Measurements from ENCODE around the gene HOXA1. TPM values are rescaled to one million over a fixed set of nuclear protein-coding genes. Genes with fewer than 3 reads are reported as not detected.

Gene HOXA1
- total RNA-seq, 1 donor from 2014 or later = 3.5 TPM

- H3K4me3 Mint-ChIP-seq (ENCODE audit: unreplicated experiment) = no peak overlapping the region
- H3K4me1 Mint-ChIP-seq (ENCODE audit: unreplicated experiment) = no peaks in the 10 kb centered on the region
- H3K36me3 Mint-ChIP-seq (ENCODE audit: low read depth, unreplicated experiment) = no peaks in the 10 kb centered on the region
- H3K27me3 Mint-ChIP-seq (ENCODE audit: unreplicated experiment) = no peaks in the 10 kb centered on the region
- H3K9me3 Mint-ChIP-seq (ENCODE audit: unreplicated experiment) = no peaks in the 10 kb centered on the region
- H3K27ac Mint-ChIP-seq (ENCODE audit: unreplicated experiment) = no peak overlapping the region
- no peak for DNase-seq (ENCODE audit: low spot score)
- no peak for TF ChIP-seq CTCF (IDR thresholded peaks at IDR 0.05; ENCODE audit: unreplicated experiment)
Observed at GRCh38 chr7:27079234-27079975, 16.4 kb downstream of the HOXA1 start.

- Mint-ChIP-seq H3K27ac (ENCODE audit: unreplicated experiment) (no peak overlapping the region), H3K4me1 (ENCODE audit: unreplicated experiment) (no peaks in the 10 kb centered on the region), H3K4me3 (ENCODE audit: unreplicated experiment) (no peak overlapping the region), H3K36me3 (ENCODE audit: low read depth, unreplicated experiment) (no peaks in the 10 kb centered on the region), H3K9me3 (ENCODE audit: unreplicated experiment) (no peaks in the 10 kb centered on the region), H3K27me3 (ENCODE audit: unreplicated experiment) (no peaks in the 10 kb centered on the region)
- TF ChIP-seq CTCF (IDR thresholded peaks at IDR 0.05; ENCODE audit: unreplicated experiment) = no peak
- no peak for DNase-seq (ENCODE audit: low spot score)
Observed at GRCh38 chr7:27078616-27079233, 17.1 kb downstream of the HOXA1 start.

- DNase-seq (ENCODE audit: low spot score) = no peak
- H3K27ac Mint-ChIP-seq (ENCODE audit: unreplicated experiment) = no peak overlapping the region
- H3K9me3 Mint-ChIP-seq (ENCODE audit: unreplicated experiment) = no peaks in the 10 kb centered on the region
- H3K4me1 Mint-ChIP-seq (ENCODE audit: unreplicated experiment) = no peaks in the 10 kb centered on the region
- no peak overlapping the region for H3K4me3 Mint-ChIP-seq (ENCODE audit: unreplicated experiment)
- no peaks in the 10 kb centered on the region for H3K36me3 Mint-ChIP-seq (ENCODE audit: low read depth, unreplicated experiment)
- no peaks in the 10 kb centered on the region for H3K27me3 Mint-ChIP-seq (ENCODE audit: unreplicated experiment)
- TF ChIP-seq CTCF (IDR thresholded peaks at IDR 0.05; ENCODE audit: unreplicated experiment) = no peak
Observed at GRCh38 chr7:27073076-27073475, 22.7 kb downstream of the HOXA1 start.

GRCh38 chr7:27071622-27072390 is 24.0 kb downstream of the HOXA1 start:
- no peaks in the 10 kb centered on the region for H3K9me3 Mint-ChIP-seq (ENCODE audit: unreplicated experiment)
- no peak for DNase-seq (ENCODE audit: low spot score)
- no peak overlapping the region for H3K4me3 Mint-ChIP-seq (ENCODE audit: unreplicated experiment)
- no peaks in the 10 kb centered on the region for H3K4me1 Mint-ChIP-seq (ENCODE audit: unreplicated experiment)
- no peaks in the 10 kb centered on the region for H3K36me3 Mint-ChIP-seq (ENCODE audit: low read depth, unreplicated experiment)
- H3K27me3 Mint-ChIP-seq (ENCODE audit: unreplicated experiment) = no peaks in the 10 kb centered on the region
- H3K27ac Mint-ChIP-seq (ENCODE audit: unreplicated experiment) = no peak overlapping the region
- no peak for TF ChIP-seq CTCF (IDR thresholded peaks at IDR 0.05; ENCODE audit: unreplicated experiment)
